Measurements from ENCODE around the gene LRRC39.

DNA sequence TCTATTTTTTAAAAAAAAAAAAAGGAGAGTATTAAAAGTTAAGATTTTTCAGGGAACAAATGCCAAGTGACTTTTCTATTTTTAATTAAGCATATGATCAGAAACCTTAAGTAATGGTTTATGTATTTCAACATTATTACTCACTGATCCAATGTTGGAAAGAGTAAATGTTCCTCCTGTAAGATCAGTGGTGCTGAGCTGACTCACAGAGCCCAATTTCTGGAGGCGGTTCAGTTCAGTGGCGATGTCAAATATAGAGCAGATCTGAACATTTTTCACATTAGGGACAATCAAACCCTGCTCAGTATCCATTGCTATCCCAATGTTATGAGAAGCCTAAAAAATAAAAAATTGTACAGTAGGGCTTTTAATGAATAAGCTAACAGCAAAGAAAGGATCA, 28.2 kb upstream of the LRRC39 start:
- TF ChIP-seq, protein P1, sequence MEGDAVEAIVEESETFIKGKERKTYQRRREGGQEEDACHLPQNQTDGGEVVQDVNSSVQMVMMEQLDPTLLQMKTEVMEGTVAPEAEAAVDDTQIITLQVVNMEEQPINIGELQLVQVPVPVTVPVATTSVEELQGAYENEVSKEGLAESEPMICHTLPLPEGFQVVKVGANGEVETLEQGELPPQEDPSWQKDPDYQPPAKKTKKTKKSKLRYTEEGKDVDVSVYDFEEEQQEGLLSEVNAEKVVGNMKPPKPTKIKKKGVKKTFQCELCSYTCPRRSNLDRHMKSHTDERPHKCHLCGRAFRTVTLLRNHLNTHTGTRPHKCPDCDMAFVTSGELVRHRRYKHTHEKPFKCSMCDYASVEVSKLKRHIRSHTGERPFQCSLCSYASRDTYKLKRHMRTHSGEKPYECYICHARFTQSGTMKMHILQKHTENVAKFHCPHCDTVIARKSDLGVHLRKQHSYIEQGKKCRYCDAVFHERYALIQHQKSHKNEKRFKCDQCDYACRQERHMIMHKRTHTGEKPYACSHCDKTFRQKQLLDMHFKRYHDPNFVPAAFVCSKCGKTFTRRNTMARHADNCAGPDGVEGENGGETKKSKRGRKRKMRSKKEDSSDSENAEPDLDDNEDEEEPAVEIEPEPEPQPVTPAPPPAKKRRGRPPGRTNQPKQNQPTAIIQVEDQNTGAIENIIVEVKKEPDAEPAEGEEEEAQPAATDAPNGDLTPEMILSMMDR (IDR thresholded peaks at IDR 0.05), result no peak
- TF ChIP-seq POLR2A (IDR thresholded peaks at IDR 0.05), result no peak
- TF ChIP-seq POLR2AphosphoS5 (IDR thresholded peaks at IDR 0.05), result no peak
- TF ChIP-seq EP300 (IDR thresholded peaks at IDR 0.05), result no peak

All from stomach (tissue), 4 donors.